Astrocyte (in vitro differentiated cells and primary cell): Measurements from ENCODE around the gene CDYL. TPM values are rescaled to one million over a fixed set of nuclear protein-coding genes. Genes with fewer than 3 reads are reported as not detected.
"Not testable (repeated sequence)": the region's sequence is repeated elsewhere in the genome, so short reads cannot be mapped to it uniquely, and the experiment has no call there.

ENCODE experiments used
- DNase-seq: peaks from one replicate; pipeline ENCODE4 v3.0.0-alpha.2; 2010; ENCODE audit warnings: low read depth
- FAIRE-seq: peaks from 2 replicates; lab custom pipeline; 2011; peaks lifted over from hg19 to GRCh38; lab: Jason Lieb, UNC
- H2AFZ ChIP-seq: 2 replicates; pipeline ENCODE4 v1.6.0; 2012; ENCODE audit warnings: low read depth, low read length, inconsistent platforms
- H3K27ac ChIP-seq: 2 replicates; pipeline ENCODE4 v1.5.1; 2011; ENCODE audit warnings: low read depth, low read length, inconsistent platforms
- H3K27me3 ChIP-seq: 2 replicates; pipeline ENCODE4 v1.6.0; 2011; ENCODE audit warnings: low read length, inconsistent platforms; ENCODE audit not compliant: insufficient read depth
- H3K36me3 ChIP-seq: 2 replicates; pipeline ENCODE4 v1.5.1; 2011; ENCODE audit warnings: low read length, inconsistent platforms; ENCODE audit not compliant: insufficient read depth
- H3K4me1 ChIP-seq: 2 replicates; pipeline ENCODE4 v1.5.1; 2011; ENCODE audit warnings: low read length, inconsistent platforms; ENCODE audit not compliant: insufficient read depth
- H3K4me2 ChIP-seq: 2 replicates; pipeline ENCODE4 v1.6.0; 2012; ENCODE audit warnings: low read length, inconsistent platforms
- H3K4me3 ChIP-seq: 2 replicates; pipeline ENCODE4 v1.5.1; 2011; ENCODE audit warnings: low read depth, mild to moderate bottlenecking, low read length, inconsistent platforms; ENCODE audit not compliant: insufficient read depth
- H3K79me2 ChIP-seq: 2 replicates; pipeline ENCODE4 v1.6.0; 2012; ENCODE audit warnings: mild to moderate bottlenecking, low read length, inconsistent platforms; ENCODE audit not compliant: insufficient read depth
- H3K9ac ChIP-seq: 2 replicates; pipeline ENCODE4 v1.6.0; 2012; ENCODE audit warnings: mild to moderate bottlenecking, low read length, inconsistent platforms
- H3K9me3 ChIP-seq: 2 replicates; pipeline ENCODE4 v1.5.1; 2012; ENCODE audit warnings: low read depth, mild to moderate bottlenecking, low read length, inconsistent platforms; ENCODE audit not compliant: insufficient read depth
- H4K20me1 ChIP-seq: 2 replicates; pipeline ENCODE4 v1.6.0; 2012; ENCODE audit warnings: low read length, inconsistent platforms; ENCODE audit not compliant: insufficient read depth
- H3K27ac Mint-ChIP-seq: one replicate; pipeline ENCODE4 v1.8.0; 2021; ENCODE audit warnings: mild to moderate bottlenecking, mixed read lengths; ENCODE audit not compliant: unreplicated experiment
- H3K27me3 Mint-ChIP-seq: one replicate; pipeline ENCODE4 v1.8.0; 2021; ENCODE audit warnings: low read depth, mixed read lengths; ENCODE audit not compliant: unreplicated experiment
- H3K36me3 Mint-ChIP-seq: one replicate; pipeline ENCODE4 v1.8.0; 2021; ENCODE audit warnings: low read depth, mixed read lengths; ENCODE audit not compliant: unreplicated experiment
- H3K4me1 Mint-ChIP-seq: one replicate; pipeline ENCODE4 v1.8.0; 2021; ENCODE audit warnings: low read depth, mixed read lengths; ENCODE audit not compliant: unreplicated experiment
- H3K4me3 Mint-ChIP-seq: one replicate; pipeline ENCODE4 v1.8.0; 2021; ENCODE audit warnings: mild to moderate bottlenecking, moderate library complexity, mixed read lengths; ENCODE audit not compliant: unreplicated experiment
- H3K9me3 Mint-ChIP-seq: one replicate; pipeline ENCODE4 v1.8.0; 2021; ENCODE audit warnings: mild to moderate bottlenecking, mixed read lengths; ENCODE audit not compliant: unreplicated experiment
- EZH2 ChIP-seq: IDR thresholded peaks from 2 replicates; pipeline ENCODE4 v1.6.1; 2012; ENCODE audit warnings: mild to moderate bottlenecking, low read length, inconsistent platforms; ENCODE audit not compliant: insufficient read depth
- total RNA-seq: library from RNA; stranded (reverse); gene quantifications from 2 replicates; pipeline ENCODE4 v1.2.1, GENCODE V29; 2021
- TF ChIP-seq, protein P1 (sequence below): IDR thresholded peaks from 2 replicates; pipeline ENCODE4 v1.5.1; 2011; ENCODE audit warnings: low read depth, mild to moderate bottlenecking, inconsistent platforms, low read length, moderate library complexity; ENCODE audit not compliant: insufficient read depth

CDYL gene
- total RNA-seq, 1 donor from 2014 or later = 87.1 TPM

DNA sequence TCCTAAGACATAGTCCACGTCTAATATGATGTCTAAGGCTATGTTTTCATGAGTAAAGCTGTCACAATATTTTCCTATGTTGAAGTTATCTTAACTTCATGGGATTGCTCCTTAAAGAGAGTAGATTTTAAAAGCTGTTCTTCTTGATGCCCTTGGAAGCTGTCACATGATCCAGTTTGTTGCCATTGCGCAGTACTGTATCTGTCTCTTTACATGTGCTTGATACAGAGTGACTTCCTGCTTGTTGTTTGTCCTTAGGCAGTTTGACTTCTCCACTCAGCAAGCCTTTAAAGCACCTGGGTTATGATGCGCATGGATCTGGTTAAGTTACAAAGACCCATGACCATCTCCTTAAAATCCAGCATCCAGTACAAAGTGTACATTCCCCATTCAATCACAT lies 85.4 kb downstream of the CDYL start:
- H3K27me3 Mint-ChIP-seq = no peaks in the 10 kb centered on the region
- Histone ChIP-seq H3K4me3 (no peak overlapping the region), H3K36me3 (no peaks in the 10 kb centered on the region), H3K79me2 (peaks cover 44% of the 10 kb centered on the region), H3K9ac (no peak overlapping the region), H4K20me1 (peaks cover 55% of the 10 kb centered on the region), H3K4me1 (no peaks in the 10 kb centered on the region), H3K9me3 (no peaks in the 10 kb centered on the region), H3K27me3 (no peaks in the 10 kb centered on the region), H3K4me2 (no peak overlapping the region), H3K27ac (no peak overlapping the region), H2AFZ (no peak overlapping the region)
- TF ChIP-seq EZH2 = no peak
- TF ChIP-seq, protein P1, sequence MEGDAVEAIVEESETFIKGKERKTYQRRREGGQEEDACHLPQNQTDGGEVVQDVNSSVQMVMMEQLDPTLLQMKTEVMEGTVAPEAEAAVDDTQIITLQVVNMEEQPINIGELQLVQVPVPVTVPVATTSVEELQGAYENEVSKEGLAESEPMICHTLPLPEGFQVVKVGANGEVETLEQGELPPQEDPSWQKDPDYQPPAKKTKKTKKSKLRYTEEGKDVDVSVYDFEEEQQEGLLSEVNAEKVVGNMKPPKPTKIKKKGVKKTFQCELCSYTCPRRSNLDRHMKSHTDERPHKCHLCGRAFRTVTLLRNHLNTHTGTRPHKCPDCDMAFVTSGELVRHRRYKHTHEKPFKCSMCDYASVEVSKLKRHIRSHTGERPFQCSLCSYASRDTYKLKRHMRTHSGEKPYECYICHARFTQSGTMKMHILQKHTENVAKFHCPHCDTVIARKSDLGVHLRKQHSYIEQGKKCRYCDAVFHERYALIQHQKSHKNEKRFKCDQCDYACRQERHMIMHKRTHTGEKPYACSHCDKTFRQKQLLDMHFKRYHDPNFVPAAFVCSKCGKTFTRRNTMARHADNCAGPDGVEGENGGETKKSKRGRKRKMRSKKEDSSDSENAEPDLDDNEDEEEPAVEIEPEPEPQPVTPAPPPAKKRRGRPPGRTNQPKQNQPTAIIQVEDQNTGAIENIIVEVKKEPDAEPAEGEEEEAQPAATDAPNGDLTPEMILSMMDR = no peak
- H3K36me3 Mint-ChIP-seq = peaks cover 17% of the 10 kb centered on the region
- DNase-seq (no peak), FAIRE-seq (no peak)
- H3K9me3 Mint-ChIP-seq = peaks cover 2% of the 10 kb centered on the region
- peaks cover 18% of the 10 kb centered on the region for H3K4me1 Mint-ChIP-seq
- H3K4me3 Mint-ChIP-seq = no peak overlapping the region
- no peak overlapping the region for H3K27ac Mint-ChIP-seq

DNA sequence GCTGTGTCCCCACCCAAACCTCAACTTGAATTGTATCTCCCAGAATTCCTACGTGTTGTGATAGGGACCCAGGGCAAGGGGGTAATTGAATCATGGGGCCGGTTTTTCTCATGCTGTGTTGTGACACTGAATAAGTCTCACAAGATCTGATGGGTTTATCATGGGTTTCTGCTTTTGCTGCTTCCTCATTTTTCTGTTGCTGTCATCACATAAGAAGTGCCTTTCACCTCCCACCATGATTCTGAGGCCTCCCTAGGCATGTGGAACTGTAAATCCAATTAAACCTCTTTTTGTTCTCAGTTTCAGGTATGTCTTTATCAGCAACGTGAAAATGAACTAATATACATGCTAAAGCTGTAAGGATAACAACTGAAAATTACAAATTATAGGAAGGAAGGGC lies 88.3 kb downstream of the CDYL start:
- H3K4me1 ChIP-seq = no peaks in the 10 kb centered on the region
- DNase-seq (no peak), FAIRE-seq (no peak)
- Mint-ChIP-seq H3K27ac (no peak overlapping the region), H3K36me3 (peaks cover 17% of the 10 kb centered on the region), H3K4me3 (no peak overlapping the region), H3K27me3 (no peaks in the 10 kb centered on the region), H3K4me1 (peaks cover 8% of the 10 kb centered on the region), H3K9me3 (peaks cover 2% of the 10 kb centered on the region)
- no peak overlapping the region for H3K27ac ChIP-seq
- no peak for TF ChIP-seq EZH2
- TF ChIP-seq, protein P1 = no peak
- H3K79me2 ChIP-seq = peaks cover 48% of the 10 kb centered on the region
- H3K4me2 ChIP-seq = no peak overlapping the region
- H3K9ac ChIP-seq = no peak overlapping the region
- H2AFZ ChIP-seq = no peak overlapping the region
- no peaks in the 10 kb centered on the region for H3K9me3 ChIP-seq
- no peaks in the 10 kb centered on the region for H3K36me3 ChIP-seq
- no peak overlapping the region for H3K4me3 ChIP-seq
- H3K27me3 ChIP-seq = no peaks in the 10 kb centered on the region
- H4K20me1 ChIP-seq = peaks cover 31% of the 10 kb centered on the region

DNA sequence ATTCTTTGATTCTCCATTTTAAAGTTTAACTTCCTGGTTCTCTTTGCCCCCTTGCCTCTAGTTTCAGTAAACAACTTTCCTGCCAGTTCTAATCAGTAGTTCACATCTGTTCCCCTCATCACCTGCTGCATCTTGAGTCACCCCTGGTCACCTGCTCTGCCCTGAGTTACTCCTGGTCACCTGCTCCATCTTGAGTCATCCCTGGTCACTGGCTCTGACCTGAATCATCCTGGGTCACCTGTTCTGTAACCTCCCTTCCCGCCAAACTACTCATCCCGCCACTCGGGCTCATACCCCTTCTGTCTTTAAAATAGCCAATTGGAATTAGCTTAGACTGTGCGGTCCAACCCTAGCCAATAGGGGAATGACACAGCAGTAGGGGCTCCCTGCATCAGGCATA lies 88.8 kb downstream of the CDYL start:
- H3K27ac Mint-ChIP-seq, DNase-seq, H2AFZ ChIP-seq, H3K4me1 Mint-ChIP-seq, H3K27me3 ChIP-seq, H3K9me3 ChIP-seq, H3K36me3 ChIP-seq, H3K4me2 ChIP-seq, H3K4me1 ChIP-seq, H3K9me3 Mint-ChIP-seq, H3K27ac ChIP-seq, H3K9ac ChIP-seq, H3K4me3 ChIP-seq, FAIRE-seq, H3K4me3 Mint-ChIP-seq, H3K27me3 Mint-ChIP-seq: not testable (repeated sequence)
- Histone ChIP-seq H3K79me2 (peaks cover 51% of the 10 kb centered on the region), H4K20me1 (peaks cover 33% of the 10 kb centered on the region)
- peaks cover 17% of the 10 kb centered on the region for H3K36me3 Mint-ChIP-seq
